UCSD-AML1 (cell line): ENCODE measurements around the gene ANKRA2.

Source experiments
- DNase-seq: peaks from one replicate; lab custom pipeline; 2025; ENCODE audit not compliant: unreplicated experiment; lab: John Stamatoyannopoulos, UW

ANKRA2 gene, protein sequence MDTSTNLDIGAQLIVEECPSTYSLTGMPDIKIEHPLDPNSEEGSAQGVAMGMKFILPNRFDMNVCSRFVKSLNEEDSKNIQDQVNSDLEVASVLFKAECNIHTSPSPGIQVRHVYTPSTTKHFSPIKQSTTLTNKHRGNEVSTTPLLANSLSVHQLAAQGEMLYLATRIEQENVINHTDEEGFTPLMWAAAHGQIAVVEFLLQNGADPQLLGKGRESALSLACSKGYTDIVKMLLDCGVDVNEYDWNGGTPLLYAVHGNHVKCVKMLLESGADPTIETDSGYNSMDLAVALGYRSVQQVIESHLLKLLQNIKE

DNA sequence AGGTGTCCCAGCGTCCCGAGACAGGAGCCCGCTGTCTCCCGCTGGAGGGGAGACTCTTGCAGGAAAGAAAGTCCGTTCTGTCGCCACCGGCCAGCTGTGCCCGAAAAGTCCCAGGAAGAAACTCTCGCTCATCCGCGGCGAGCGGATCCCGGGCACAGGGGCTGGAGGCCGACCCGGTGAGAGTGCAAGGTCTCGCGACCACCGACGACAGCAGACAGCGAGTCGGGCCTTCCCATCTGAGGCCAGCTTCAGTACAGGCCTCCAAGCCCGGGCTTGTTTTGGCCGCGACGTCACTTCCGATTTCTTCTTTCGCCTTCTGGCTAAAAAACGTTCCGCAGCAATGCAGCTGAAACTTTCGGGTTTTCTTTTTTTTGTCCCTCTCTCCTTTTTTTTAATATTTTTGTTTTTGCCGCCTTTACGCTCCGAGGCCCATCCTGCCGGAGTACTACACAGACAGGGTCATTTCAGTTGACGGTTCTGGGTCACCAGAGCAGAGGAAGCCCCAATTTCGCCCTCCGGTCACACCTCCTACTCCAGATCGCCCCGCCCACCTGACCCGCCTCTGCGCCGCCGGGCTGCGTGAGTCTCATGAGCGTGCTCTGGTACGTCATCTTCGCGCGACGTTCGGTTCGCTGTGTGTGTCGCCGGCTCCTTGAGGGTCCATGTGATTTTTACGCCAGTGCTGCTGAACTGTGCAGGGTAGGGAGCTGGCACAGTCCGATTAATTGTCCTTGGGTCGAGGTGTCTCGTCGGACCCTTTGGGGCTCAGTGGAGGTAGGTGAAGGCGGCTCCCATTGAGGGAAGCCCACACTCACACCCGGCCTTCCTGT, at the start of gene ANKRA2, which contains the start of gene UTP15:
Gene ANKRA2 (minus strand): TSS at position 501 of the 830 bp plus-strand sequence. CDS start 2,758 bp downstream, outside the sequence.
Gene UTP15 (plus strand): TSS at position 605 of the 830 bp plus-strand sequence. CDS start 1,602 bp downstream, outside the sequence.
- DNase-seq, result peak; percentile 98

DNA sequence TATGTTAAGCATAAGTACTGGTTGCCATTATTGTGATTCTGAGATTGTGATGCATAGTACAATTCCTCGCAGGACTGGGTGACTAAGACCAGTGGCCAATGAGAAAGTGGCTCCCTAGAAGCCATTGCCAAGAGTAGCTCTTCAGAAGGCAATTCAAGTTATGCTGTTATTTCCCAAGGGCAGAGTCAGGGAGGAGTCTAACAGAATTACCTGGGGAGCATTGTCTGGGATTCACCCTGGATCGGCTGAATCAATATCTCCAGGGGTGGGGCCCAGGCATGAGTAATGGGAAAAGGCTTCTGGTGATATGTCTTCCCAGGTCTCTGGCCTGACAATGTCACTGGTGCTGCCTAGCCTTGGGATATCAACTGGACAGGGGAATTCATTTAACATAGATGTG, 49.6 kb upstream of the ANKRA2 start:
- no peak for DNase-seq

DNA sequence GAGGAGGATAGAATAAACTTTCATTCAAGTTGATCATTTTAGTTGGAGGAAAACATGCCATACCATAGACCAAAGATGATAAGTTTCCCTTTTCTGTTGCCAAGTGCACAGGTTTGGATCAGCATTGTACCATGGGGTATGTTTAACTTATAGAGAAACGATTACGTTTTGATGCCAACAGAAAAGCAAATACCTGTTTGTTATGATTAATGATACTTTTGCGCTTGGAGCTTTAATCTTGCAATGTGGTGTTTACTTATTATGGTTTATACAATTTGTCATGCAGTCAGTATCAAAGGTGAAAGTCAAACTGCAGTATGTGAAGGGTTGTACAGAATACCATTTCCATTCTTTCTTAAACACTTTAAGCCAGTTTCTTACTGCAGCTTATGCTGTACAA, 47.4 kb upstream of the ANKRA2 start:
- DNase-seq, result no peak

DNA sequence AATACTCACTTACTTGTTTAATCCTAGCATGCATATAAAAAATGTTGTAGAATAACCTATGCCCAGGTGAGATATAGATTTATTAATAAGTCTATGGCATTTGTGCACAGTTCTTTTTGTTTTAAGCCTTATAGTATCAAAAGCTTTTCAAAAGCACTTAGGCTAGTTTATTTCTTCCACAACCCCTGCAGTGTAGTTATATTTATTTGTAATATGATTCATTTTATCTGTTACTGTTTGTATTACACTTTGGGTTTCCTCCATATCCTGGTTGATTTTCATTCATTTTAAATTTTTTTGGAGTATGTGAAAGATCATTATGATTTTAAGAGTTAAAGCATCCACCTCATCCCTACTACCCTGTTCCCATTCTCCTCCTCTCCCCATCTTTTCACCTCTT, 41.8 kb upstream of the ANKRA2 start:
- no peak for DNase-seq

DNA sequence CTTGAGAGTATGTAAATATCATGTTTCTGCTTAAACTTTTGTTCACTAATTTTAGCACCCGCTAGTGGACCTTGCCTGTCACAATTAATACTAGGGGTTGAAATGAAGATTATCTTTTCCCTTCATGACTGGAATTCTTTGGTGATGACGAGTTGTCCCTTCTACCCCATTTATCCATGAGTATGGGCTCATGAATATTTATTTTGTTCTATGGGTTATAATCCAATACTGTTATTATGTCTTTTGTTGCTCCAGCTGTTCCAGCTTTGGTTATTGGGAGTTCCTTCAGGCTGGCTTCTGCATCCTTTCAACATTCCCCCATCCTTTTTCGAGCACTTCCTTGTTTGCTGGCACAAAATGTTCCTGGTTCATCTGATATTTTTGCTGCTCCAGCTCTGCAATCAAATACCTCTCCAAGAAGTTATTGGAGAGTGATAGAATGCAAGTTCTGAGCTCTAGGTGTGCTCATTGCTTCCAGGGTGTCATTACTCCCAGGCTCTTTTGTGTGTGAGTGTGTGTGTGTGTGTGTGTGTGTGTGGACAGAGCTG, 40.8 kb upstream of the ANKRA2 start:
- no peak for DNase-seq

- no peak for DNase-seq
These were observed 40.0 kb upstream of the ANKRA2 start for GRCh38 chr5:73605223-73606087.

- no peak for DNase-seq
These were observed 38.6 kb upstream of the ANKRA2 start for GRCh38 chr5:73603998-73604397.

DNA sequence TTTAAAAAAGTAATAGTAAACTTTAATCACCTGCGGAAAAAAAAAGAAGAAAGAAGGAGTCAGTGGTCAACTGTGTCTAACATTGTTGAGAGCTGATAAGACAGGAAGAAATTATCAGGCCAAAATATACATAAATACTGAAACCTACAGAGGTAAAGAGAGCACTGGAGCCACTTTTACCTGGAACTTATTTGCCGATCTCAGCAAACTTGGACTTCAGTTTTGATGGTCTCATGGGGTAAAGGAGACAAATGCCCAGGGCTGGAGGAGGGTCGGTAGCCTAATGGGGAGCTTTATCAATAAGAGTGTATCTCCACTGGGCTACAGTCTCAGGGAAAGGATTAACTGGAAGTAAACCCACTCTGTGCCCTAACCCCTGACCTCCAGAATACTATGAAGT, 33.9 kb upstream of the ANKRA2 start:
- no peak for DNase-seq

DNA sequence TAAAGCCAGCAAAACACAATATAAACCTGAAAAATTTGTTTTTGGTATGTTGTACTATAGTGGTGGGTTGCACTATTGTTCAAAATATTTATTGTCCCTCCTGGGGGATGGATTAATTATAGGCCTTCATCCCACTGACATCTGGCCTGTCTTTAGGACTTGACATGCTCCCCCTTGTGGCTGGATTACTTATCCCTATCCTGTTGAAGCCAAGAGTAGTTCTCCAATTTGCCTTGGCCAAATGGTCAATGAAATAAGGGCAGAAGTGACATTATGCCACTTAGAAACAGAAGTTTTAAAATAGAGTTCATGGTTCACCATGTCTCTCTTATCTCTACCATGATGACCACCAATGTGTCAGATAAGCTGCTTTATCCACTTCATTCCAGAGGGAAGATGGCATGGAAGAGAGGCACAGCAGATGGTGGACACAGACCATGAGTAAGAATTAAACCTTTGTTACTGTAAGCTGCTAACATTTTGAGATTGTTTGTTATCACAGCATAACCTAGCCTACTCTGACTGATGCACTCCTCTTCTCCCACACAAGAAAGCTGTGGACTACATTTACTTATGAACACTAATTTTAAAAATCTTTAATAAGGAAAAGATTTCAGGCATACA, 31.4 kb upstream of the ANKRA2 start:
- no peak for DNase-seq

DNA sequence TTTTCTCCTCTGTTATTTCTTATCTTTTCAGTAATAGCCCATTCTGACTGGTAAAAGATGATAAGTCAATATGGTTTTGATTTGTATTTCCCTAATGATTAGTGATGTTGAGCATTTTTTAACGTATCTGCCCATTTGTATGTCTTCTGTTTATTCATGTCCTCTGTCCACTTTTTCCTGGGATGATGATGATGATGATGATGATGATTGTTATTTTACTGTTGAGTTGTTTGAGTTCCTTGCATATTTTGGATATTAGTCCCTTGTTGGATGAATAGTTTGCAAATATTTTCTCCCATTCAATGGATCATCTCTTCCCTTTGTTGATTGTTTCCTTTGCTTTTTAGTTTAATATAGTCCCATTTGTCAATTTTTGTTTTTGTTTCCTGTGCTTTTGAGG, 27.1 kb upstream of the ANKRA2 start:
- DNase-seq, result no peak

- DNase-seq, result no peak
These were observed 26.5 kb upstream of the ANKRA2 start for GRCh38 chr5:73591698-73592501.

- DNase-seq, result no peak
These were observed 25.8 kb upstream of the ANKRA2 start for GRCh38 chr5:73591102-73591695.

DNA sequence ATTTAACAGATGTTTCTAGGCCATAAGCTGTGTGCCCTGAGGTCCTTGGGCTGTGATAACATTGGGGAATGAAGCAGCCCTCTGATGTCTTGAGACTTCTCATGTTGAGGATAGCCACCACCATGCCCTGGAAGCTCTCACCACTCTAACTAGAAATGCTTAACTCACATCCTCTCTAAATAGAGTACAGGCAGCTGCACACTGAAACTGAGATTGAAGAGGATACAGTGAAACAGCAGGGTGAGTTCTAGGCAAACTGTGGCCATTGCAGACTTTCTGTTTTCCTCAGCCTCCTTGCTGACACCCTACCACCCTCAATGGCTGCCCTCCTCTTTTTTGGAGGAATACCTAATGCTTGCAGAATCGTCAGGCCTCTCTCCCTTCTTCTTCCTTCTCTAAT, 22.5 kb upstream of the ANKRA2 start:
- no peak for DNase-seq

DNA sequence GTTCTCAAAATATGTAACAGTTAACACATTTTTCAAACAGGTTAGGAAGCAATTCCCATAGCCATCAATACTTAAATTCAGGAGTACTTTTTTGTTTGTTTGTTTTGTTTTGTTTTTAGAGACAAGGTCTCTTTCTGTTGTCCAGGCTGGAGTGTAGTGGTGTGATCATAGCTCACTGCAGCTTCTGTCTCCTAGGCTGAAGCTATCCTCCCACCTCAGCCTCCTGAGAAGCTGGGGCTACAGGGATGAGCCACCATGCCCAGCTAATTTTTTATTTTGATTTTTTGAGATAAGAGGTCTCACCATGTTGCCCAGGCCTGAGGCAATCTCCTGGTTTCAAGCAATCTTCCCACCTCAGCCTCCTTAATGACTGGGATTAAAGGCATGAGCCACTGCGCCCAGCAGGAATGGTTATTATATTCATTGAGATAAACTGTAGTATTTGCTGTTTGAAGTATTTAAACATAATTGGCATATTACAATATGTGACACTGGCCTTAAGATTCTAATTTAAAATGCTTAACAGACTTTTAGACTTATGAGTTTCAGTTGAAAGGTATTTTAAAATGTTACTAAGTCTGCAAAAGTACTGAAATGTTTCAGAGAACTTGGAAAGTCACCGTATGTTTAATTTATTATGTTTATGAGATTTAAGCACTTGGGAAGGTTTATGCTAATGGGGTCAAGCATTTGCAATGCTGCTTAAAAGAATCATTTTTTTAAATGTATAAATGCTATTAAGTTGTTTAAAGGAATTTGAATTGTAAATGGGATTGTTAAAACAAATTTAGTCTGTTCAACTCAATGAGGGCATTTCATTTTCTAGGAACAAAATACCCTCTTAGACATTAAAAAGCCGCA, 17.1 kb upstream of the ANKRA2 start:
- no peak for DNase-seq

GRCh38 chr5:73565969-73566547, 619 bp upstream of the ANKRA2 start:
- no peak for DNase-seq

DNA sequence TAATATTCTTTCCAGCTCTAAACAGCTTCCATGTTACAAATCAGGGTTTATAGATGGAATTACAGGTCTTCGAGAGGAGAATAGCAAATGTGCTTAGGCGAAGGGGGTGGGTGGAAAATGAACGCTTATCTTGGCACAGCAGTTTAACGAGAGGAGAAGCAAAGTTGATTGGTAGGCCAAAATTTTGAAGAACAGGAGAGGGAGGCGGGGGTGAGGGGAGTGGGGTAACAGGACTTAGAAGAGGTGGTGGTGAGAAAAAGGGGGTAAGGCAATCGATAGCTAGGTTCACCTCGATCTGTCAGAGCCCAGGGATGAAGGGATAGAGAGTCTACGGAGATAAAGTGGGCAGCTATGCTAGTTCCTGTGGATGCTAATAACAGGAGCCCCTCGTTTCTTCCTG, 764 bp downstream of the ANKRA2 start:
- DNase-seq, result peak; percentile 34

DNA sequence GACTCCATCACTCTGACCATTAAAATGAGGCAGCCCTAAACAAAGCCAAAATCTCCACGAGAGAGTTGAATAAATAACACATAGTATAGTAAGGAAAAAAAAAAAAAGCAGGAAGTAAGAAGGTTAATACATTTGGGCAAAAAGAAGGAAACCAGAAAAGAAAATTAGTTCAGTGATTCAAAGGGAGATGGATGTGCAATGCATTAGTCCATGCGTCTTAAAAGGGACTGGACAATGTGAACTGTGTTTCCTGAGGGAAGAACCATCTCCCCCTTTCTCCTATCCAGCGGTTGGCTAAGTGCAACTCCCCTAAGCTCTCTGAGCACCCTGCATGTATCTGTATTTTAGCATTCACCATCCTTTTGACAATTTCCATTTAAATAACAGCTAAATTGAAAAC, 1.4 kb downstream of the ANKRA2 start:
- no peak for DNase-seq

DNA sequence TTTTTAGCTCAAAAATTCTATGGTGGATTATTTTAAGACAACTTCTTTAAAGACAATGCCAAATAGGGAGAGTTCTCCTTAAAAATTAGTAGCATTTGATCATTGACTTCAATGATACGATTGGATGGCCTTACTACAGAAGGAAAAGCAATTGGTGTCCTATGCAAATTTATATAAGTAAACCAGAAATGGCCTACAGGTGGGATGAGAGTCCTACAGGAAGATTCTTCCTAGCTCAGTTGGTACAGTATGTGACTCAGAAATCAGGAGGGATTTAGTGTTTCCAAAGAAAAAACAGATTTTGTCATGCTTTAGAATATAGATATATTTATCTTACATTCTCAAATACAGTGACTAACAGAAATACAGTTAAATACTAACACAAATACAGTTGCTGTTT, 6.5 kb downstream of the ANKRA2 start:
- DNase-seq, result no peak
